ENCODE measurements around the gene FHIT. TPM values are rescaled to one million over a fixed set of nuclear protein-coding genes. Genes with fewer than 3 reads are reported as not detected.

The FHIT gene
- total and polyA plus RNA-seq, 7 donors = 0.98 to 10.4 (median 4.0) TPM

DNA sequence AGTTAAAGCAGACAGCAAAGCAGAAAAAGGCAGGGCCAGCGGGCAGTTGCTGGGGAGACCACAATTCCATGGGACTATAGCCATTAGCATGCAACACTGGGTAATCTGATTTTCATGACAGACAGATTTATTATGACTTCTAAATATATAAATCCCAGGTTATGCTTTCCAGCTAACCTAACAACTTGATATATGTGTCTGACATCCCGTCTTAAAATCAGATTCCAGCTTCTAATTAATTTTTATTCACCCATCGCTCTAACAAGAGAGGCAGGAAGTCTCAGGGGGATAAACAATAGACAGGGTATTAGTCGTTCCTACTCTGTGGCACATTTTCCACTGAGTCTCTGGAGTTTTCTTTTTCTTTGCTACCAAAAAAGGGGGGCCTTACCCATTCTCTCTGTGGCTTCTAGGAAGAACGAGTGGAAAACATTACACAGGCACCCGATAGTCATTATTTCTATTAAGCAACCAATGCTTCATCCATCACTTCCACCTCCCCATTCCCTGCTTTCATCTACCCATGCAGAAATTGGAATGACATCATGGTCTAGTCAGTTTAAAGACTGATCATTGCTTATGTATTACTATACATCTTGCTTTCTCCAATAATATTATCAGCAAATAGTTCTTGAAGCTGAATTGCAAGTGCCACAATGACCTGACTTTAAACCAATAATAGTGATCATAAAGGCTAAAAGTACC, 173.1 kb downstream of the FHIT start:
- TF ChIP-seq, protein P1, sequence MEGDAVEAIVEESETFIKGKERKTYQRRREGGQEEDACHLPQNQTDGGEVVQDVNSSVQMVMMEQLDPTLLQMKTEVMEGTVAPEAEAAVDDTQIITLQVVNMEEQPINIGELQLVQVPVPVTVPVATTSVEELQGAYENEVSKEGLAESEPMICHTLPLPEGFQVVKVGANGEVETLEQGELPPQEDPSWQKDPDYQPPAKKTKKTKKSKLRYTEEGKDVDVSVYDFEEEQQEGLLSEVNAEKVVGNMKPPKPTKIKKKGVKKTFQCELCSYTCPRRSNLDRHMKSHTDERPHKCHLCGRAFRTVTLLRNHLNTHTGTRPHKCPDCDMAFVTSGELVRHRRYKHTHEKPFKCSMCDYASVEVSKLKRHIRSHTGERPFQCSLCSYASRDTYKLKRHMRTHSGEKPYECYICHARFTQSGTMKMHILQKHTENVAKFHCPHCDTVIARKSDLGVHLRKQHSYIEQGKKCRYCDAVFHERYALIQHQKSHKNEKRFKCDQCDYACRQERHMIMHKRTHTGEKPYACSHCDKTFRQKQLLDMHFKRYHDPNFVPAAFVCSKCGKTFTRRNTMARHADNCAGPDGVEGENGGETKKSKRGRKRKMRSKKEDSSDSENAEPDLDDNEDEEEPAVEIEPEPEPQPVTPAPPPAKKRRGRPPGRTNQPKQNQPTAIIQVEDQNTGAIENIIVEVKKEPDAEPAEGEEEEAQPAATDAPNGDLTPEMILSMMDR (IDR thresholded peaks at IDR 0.05) = no peak
- H3K4me3 ChIP-seq = no peak overlapping the region
- DNase-seq = no peak
- no peak overlapping the region for H3K27ac ChIP-seq
- WGBS, 3 donors = 25 to 59% (median 44%) methylated on average over 6 of the region's 6 CpGs
- H3K27me3 ChIP-seq (ENCODE audit: insufficient read depth in 3 of 3, low read length in 2 of 3) = no peaks in the 10 kb centered on the region
- ATAC-seq = no peak
- intact Hi-C loops (cut with DNase I) = no loop called here
- no peaks in the 10 kb centered on the region for H3K36me3 ChIP-seq (ENCODE audit: insufficient read depth in 1 of 2, low read depth in 1 of 2)
- peaks cover 9% of the 10 kb centered on the region for H3K4me1 ChIP-seq
- no peaks in the 10 kb centered on the region for H3K9me3 ChIP-seq

- Histone ChIP-seq H3K36me3 (ENCODE audit: insufficient read depth in 1 of 2, low read depth in 1 of 2) (no peaks in the 10 kb centered on the region), H3K27me3 (ENCODE audit: insufficient read depth in 3 of 3, low read length in 2 of 3) (no peaks in the 10 kb centered on the region), H3K9me3 (no peaks in the 10 kb centered on the region), H3K27ac (no peak overlapping the region), H3K4me1 (peaks cover 9% of the 10 kb centered on the region), H3K4me3 (no peak overlapping the region)
- TF ChIP-seq, protein P1 (IDR thresholded peaks at IDR 0.05) = no peak
- ATAC-seq = no peak
- 90 to 94% (median 94%) methylated on average over 1 of the region's 1 CpG for WGBS, 3 donors
- no peak for DNase-seq
- intact Hi-C loops (cut with DNase I) = no loop called here
These were observed 173.7 kb downstream of the FHIT start for GRCh38 chr3:61077551-61077950.

DNA sequence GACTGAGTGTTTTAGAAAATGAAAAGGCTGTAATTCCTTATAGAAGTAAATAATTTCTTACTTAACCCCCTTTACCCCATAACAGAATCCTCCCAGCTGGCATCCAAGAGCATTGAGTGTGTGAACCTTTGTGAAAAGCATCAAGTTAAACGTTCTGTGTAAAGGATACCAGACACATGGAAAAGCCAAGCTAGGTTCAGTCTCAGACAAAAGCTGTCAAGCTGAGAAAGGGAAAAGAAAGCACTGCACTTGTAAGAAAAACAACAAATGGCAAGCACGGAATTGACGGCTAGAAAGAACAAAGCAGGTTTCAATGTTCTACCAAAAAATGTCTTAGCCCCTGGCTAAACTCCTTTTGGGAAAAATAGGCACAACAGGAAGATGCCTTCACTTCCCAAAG, 176.5 kb downstream of the FHIT start:
- H3K27ac ChIP-seq = no peak overlapping the region
- WGBS, 3 donors = 56 to 68% (median 56%) methylated on average over 3 of the region's 3 CpGs
- TF ChIP-seq, protein P1 (IDR thresholded peaks at IDR 0.05) = no peak
- H3K4me1 ChIP-seq = peaks cover 6% of the 10 kb centered on the region
- H3K9me3 ChIP-seq = no peaks in the 10 kb centered on the region
- H3K27me3 ChIP-seq (ENCODE audit: insufficient read depth in 3 of 3, low read length in 2 of 3) = no peaks in the 10 kb centered on the region
- no peak for DNase-seq
- H3K36me3 ChIP-seq (ENCODE audit: insufficient read depth in 1 of 2, low read depth in 1 of 2) = no peaks in the 10 kb centered on the region
- no peak overlapping the region for H3K4me3 ChIP-seq
- intact Hi-C loops (cut with DNase I) = no loop called here
- no peak for ATAC-seq

GRCh38 chr3:61073566-61074165, 177.6 kb downstream of the FHIT start:
- Histone ChIP-seq H3K4me1 (peaks cover 6% of the 10 kb centered on the region), H3K4me3 (no peak overlapping the region), H3K27me3 (ENCODE audit: insufficient read depth in 3 of 3, low read length in 2 of 3) (no peaks in the 10 kb centered on the region), H3K27ac (no peak overlapping the region), H3K36me3 (ENCODE audit: insufficient read depth in 1 of 2, low read depth in 1 of 2) (no peaks in the 10 kb centered on the region), H3K9me3 (no peaks in the 10 kb centered on the region)
- WGBS, 3 donors = 55 to 80% (median 58%) methylated on average over 4 of the region's 4 CpGs
- ATAC-seq (peak in 2 of 4 donors; percentile 47 to 58), DNase-seq (no peak)
- TF ChIP-seq, protein P1 (IDR thresholded peaks at IDR 0.05) = no peak
- intact Hi-C loops (cut with DNase I) = no loop called here

Data from psoas muscle (tissue), 8 donors.